Activated CD8-positive, alpha-beta memory T cell treated with anti-CD3 and anti-CD28 coated beads, Interleukin-2, amount 50 U/mL, for 24 hours (primary cell): ENCODE data around the gene PKN2.

Experiments used
- DNase-seq: peaks from one replicate; pipeline ENCODE4 v3.0.0-alpha.2; 2020; ENCODE audit errors: extremely low read depth

PKN2 gene

DNA sequence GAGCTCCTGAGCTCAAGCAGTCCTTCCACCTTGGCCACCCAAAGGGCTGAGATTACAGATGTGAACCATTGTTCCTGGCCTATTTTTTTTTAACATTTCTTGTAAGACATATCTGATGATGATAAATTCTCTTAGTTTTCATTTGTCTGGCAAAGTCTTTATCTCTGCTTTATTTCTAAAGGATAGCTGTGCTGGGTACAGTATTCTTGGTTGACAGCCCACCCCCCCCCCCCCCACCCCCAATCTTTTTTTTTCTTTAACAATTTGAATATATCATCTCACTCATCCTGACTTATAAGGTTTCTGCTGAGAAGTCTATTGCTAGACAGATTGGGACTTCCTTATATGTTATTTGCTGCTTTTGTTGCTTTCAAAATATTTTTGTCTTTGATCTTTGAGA, 51.3 kb downstream of the PKN2 start:
- no peak for DNase-seq

DNA sequence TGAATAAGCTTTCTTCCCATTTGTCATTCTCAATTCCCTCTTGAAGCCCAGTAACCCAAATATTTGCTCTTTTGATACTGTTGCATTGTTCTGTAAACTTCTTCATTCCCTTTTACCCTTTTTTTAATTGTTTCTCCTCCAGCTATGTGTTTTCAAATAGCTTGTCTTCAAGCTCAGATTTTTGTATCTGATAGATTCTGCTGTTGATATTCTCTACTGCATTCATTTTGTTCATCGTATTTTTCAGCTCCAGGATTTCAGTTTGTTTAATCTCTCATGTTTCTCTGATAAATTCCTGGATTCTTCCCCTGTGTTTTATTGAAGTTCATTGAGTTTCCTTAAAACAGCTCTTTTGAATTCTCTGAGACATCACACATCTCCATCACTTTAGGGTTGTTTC, 51.8 kb downstream of the PKN2 start:
- DNase-seq = no peak

DNA sequence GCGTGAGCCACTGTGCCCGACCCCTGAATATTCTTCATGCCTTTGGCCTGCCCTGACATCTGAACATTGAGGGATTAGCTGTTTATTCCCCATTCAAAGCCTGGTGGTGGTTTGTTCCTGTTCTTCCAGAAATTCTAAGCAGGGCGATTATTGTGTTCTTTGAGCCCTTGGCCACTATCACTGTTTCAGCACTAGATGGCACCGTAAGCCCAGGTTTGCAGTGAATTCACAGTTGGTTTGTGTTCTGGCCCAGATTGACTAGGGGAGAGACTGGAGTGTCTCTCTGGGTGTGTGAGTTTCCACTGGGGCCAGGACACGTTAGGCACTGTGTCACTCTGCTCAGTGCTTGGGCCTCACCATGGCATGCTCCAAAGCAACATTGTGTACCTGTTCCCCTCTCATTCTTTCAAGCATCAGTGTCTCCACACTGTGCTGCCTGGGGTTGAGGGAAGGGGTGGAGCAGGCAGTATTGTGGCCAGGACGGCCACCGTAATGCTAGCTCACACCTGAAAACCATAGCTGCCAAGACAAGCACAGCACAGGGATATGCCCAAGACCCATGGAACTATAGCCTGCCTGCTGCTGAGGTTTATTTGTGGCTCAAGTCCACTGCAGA, 52.7 kb downstream of the PKN2 start:
- DNase-seq = no peak

DNA sequence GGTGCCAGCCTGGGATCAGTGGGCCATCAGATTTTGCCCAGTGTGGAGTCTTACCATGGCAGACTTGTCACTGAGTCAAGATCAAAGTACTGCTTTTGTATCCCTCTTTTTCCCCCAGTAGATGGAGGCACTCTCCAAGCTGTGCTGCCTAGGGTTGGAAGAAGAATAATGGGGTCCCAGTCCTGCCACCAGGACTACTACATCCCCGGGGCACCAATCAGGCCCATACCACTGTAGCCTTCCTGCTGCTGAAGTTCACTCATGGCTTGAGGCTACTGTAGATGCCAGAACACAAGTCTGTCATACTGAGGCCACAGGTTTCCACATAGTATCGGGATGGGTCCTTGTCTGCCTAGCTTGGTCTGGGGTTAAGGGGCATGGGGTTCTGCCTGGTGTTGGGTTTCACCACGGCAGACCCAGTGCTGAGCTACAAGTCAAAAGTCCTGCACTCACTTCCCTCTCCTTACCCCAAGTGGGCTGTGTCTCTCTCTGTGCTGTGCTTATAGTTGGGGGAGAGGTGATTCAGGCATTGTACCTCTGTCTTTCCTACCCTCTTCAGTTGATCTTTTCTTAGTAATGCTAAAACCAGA, 53.4 kb downstream of the PKN2 start:
- no peak for DNase-seq

GRCh38 chr1:88740784-88741183, 56.7 kb downstream of the PKN2 start:
- no peak for DNase-seq

DNA sequence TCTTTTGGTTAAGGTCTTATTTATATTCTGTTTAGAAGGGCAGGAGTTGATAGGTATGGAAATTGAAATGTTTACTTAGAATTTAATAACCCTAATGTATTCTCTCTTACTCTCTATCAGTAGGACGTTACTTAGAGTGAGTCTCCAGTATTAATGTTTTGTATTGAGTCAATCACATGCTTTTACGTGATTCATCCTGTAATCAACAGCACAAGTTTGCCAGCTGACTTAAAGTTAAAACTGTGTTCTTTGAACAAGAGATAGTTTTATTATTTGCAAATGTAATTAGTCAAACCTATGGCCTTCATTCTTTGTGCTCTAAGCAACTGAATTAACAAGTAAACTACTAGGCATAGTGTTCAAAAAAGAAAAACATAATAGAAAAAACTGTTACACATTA, 57.3 kb downstream of the PKN2 start:
- no peak for DNase-seq

GRCh38 chr1:88742531-88742930, 58.5 kb downstream of the PKN2 start:
- no peak for DNase-seq

GRCh38 chr1:88744142-88744541, 60.1 kb downstream of the PKN2 start:
- DNase-seq = no peak

DNA sequence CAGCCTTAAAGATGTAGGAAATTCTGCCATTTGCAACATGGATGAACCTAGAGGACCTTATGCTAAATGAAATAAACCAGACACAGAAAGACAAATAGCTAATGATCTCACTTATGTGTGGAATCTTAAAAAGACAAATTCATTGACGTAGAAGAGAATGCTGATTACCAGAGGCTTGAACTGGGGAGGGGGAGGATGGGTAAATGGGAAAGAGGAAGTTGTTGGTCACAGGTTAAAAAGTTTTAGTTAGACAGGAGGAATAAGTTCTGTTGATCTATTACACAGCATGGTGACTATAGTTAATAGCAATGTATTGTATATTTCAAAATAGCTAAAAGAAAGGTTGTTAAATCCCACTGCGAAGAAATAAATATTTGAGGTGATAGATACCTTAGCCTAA, 62.8 kb downstream of the PKN2 start:
- DNase-seq = no peak

GRCh38 chr1:88751714-88752113, 67.6 kb downstream of the PKN2 start:
- DNase-seq = no peak

DNA sequence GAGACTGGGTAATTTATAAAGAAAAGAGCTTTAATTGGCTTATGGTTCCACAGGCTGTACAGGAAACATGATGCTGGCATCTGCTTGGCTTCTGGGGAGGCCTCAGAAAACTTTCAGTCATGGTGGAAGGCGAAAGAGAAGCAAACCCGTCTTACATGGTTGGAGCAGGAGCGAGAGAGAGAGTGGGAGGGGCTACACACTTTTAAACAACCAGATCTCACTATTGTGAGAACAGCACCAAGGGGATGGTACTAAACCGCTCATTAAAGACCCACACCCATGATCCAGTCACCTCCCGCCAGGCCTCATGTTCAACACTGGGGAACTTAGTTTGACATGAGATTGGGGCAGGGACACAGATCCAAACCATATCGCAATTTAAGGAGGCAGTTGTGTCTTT, 69.4 kb downstream of the PKN2 start:
- no peak for DNase-seq

GRCh38 chr1:88763649-88764406, 79.8 kb downstream of the PKN2 start:
- no peak for DNase-seq

- no peak for DNase-seq
Measured at GRCh38 chr1:88768187-88768586, 84.1 kb downstream of the PKN2 start.

DNA sequence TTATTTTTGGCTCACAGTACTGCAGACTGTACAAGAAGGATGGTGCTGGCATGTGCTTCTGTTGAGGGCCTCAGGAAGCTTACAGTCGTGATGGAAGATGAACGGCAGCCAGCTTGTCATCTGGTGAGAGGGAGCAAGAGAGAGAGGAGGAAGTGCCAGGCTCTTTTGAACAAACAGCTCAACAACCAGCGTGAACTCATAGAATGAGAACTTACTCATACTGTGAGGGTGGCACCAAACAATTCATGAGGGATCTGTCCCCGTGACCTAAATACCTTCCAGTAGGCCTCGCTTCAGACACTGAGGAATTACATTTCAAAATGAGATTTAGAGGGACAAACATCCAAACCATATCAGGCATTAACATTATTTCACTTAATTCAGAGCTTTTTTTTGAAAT, 84.7 kb downstream of the PKN2 start:
- DNase-seq = no peak

DNA sequence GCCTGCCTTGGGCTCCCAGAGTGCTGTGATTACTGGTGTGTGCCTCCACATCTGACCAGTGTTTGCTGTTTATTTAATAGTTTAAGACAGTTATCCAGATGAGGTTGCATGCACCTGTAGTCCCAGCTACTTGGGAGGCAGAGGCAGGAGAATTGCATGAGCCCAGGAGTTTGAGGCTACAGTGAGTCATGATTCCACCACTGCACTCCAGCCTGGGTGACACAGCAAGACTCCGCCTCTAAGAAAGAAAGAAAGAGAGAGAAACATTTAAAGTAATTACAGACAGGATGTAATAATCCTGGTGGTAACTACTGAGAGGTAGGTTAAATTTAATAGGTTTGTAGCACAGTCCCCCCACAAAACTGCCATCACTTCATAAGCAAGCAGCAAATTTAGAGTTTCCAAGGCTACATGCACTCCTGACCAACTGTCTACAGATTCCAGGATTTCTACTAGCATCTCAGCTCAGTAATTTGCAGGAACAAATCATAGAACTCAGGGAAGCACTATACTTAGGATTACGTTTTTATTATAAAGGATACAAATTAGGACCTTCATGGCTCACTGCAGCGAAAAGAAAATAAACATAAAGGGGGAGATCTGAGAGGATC, 89.6 kb downstream of the PKN2 start:
- DNase-seq = no peak

- no peak for DNase-seq
Measured at GRCh38 chr1:88774151-88774556, 90.1 kb downstream of the PKN2 start.

GRCh38 chr1:88777604-88778149, 93.6 kb downstream of the PKN2 start:
- DNase-seq = no peak

- DNase-seq = no peak
Measured at GRCh38 chr1:88779880-88780279, 95.8 kb downstream of the PKN2 start.

DNA sequence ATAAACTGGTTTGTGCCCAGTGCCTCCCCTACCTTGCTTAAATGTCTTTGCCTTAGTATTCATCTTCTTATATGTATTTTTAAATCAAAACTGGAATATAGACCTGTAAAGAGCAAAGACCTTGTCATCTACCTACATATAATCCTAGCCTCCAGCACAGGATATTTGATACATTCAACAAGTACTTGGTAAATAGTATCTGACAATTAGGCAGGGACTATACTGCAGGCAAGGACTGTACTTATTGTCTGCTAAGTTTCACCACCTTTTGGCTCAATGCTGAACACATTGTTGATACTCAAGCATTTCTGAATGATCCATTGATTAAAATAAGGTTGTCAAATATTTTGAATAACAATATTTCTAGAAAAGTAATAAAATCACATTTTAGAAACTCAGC, 96.4 kb downstream of the PKN2 start:
- DNase-seq = no peak

- no peak for DNase-seq
Measured at GRCh38 chr1:88783145-88783544, 99.1 kb downstream of the PKN2 start.

- DNase-seq = no peak
Measured at GRCh38 chr1:88784551-88784950, 100.5 kb downstream of the PKN2 start.

DNA sequence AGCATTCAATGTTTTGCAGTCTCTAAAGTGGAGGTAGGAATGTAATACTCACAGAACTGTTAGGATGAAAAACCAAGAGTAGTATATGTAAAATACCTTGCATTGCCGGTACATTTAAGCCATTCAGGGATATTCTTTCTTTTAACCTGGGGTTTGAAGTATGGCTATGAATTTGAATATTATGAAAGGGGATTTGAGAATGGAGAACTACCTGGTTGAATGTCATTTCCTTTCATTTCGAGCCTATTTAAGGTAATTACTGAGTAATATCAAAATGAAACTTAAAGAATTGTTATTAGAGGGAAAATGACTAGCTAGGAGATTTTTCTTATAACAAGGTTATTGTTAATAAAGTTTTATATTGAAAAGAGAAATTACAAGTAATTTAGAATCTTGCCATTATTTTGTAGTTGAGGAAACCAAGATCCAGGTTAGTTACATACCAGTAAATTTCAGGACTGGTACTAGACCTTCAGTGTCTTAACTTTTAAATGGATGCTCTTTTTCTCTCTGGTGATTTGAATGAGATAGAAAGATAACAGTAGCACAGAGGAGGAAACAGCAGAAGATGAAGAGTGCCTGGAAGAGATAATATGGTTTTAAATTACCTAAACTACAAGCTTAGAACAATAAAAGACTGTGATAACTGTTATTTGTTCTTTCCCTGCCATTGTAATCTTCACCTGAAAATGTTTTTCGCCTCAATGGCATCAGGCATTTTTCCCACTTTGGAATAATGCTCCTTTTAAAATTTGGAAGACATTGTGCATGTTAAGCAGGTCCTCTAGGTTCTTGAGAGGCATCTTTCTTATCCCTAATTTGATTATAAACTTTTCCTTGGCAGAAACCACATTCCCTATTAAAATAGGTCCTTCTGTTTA, 103.2 kb downstream of the PKN2 start:
- DNase-seq = no peak
